ENCODE results near the gene MEOX1.

GRCh38 chr17:43709210-43709609, 47.5 kb upstream of the MEOX1 start:
- no peak for TF ChIP-seq SMC3 (IDR thresholded peaks at IDR 0.05; ENCODE audit: low read depth, low read length)
- TF ChIP-seq, protein P1, sequence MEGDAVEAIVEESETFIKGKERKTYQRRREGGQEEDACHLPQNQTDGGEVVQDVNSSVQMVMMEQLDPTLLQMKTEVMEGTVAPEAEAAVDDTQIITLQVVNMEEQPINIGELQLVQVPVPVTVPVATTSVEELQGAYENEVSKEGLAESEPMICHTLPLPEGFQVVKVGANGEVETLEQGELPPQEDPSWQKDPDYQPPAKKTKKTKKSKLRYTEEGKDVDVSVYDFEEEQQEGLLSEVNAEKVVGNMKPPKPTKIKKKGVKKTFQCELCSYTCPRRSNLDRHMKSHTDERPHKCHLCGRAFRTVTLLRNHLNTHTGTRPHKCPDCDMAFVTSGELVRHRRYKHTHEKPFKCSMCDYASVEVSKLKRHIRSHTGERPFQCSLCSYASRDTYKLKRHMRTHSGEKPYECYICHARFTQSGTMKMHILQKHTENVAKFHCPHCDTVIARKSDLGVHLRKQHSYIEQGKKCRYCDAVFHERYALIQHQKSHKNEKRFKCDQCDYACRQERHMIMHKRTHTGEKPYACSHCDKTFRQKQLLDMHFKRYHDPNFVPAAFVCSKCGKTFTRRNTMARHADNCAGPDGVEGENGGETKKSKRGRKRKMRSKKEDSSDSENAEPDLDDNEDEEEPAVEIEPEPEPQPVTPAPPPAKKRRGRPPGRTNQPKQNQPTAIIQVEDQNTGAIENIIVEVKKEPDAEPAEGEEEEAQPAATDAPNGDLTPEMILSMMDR (conservative IDR thresholded peaks at IDR 0.05; ENCODE audit: low read depth, low read length) = no peak
- TF ChIP-seq, protein P2, sequence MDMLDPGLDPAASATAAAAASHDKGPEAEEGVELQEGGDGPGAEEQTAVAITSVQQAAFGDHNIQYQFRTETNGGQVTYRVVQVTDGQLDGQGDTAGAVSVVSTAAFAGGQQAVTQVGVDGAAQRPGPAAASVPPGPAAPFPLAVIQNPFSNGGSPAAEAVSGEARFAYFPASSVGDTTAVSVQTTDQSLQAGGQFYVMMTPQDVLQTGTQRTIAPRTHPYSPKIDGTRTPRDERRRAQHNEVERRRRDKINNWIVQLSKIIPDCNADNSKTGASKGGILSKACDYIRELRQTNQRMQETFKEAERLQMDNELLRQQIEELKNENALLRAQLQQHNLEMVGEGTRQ (IDR thresholded peaks at IDR 0.05; ENCODE audit: low read depth, low read length) = no peak
- no peak for TF ChIP-seq POLR2A (IDR thresholded peaks at IDR 0.05; ENCODE audit: low read depth, low read length)
- TF ChIP-seq CEBPB (IDR thresholded peaks at IDR 0.05; ENCODE audit: low read depth, low read length) = no peak
- no peak for TF ChIP-seq MAZ (IDR thresholded peaks at IDR 0.05; ENCODE audit: borderline replicate concordance, low read depth, low read length)
- TF ChIP-seq RCOR1 (IDR thresholded peaks at IDR 0.05; ENCODE audit: insufficient replicate concordance, low read length) = no peak
- no peak for TF ChIP-seq MAFK (IDR thresholded peaks at IDR 0.05; ENCODE audit: low read depth, low read length)
- no peak for TF ChIP-seq RAD21 (IDR thresholded peaks at IDR 0.05; ENCODE audit: low read length)
- TF ChIP-seq MXI1 (IDR thresholded peaks at IDR 0.05; ENCODE audit: borderline replicate concordance, low read depth, low read length) = no peak
- TF ChIP-seq RFX5 (IDR thresholded peaks at IDR 0.05; ENCODE audit: low read depth, low read length) = no peak
- TF ChIP-seq NFE2L2 (IDR thresholded peaks at IDR 0.05; ENCODE audit: low read depth, low read length) = no peak
- TF ChIP-seq FOS (IDR thresholded peaks at IDR 0.05; ENCODE audit: low read depth, low read length) = no peak

Data from IMR-90 (cell line).